Adrenal gland (tissue), 12 donors: Measurements from ENCODE around the gene REP15. TPM values are rescaled to one million over a fixed set of nuclear protein-coding genes. Genes with fewer than 3 reads are reported as not detected.

Experiments
- DNase-seq, 7 donors: peaks; one replicate each; pipeline ENCODE4 v3.0.0-alpha.2; 2019 to 2020
- H3K27ac ChIP-seq, 5 donors: fragments of 200-600 bp; sonication (generic) in 4 of 5; 1 replicate in 3 of 5; 2 replicates in 2 of 5; pipeline versions ENCODE4 v1.5.1 to v1.8.0; 2016 to 2020; ENCODE audit warnings: mild to moderate bottlenecking in 1 of 5
- H3K27me3 ChIP-seq: fragments of 200-600 bp; 2 replicates; pipeline ENCODE4 v1.8.0; 2021
- H3K36me3 ChIP-seq, 2 donors: fragments of 200-600 bp; replicated peaks in 1 of 2; 1 replicate in 1 of 2; 2 replicates in 1 of 2; pipeline versions ENCODE4 v1.5.1 to v1.8.0; 2018 to 2022
- H3K4me1 ChIP-seq, 2 donors: fragments of 200-600 bp; replicated peaks in 1 of 2; 1 replicate in 1 of 2; 2 replicates in 1 of 2; pipeline versions ENCODE4 v1.5.1 to v1.8.0; 2018 to 2021
- H3K4me3 ChIP-seq, 4 donors: fragments of 200-600 bp; sonication (generic) in 3 of 4; one replicate each; pipeline ENCODE4 v1.5.1; 2016 to 2018
- H3K9me3 ChIP-seq, 3 donors: fragments of 200-600 bp; sonication (generic) in 1 of 3; replicated peaks in 1 of 3; 1 replicate in 2 of 3; 2 replicates in 1 of 3; pipeline versions ENCODE4 v1.5.1 to v1.8.0; 2016 to 2021
- POLR2A ChIP-seq, 2 donors: fragments of 450-650 bp; IDR thresholded peaks; one replicate each; pipeline ENCODE4 v1.6.1; 2017; ENCODE audit warnings: antibody characterized with exemption in 2 of 2, mild to moderate bottlenecking in 2 of 2, moderate library complexity in 1 of 2
- WGBS, 4 donors: extraction: QIAGEN DNeasy Blood & Tissue Kit in 2 of 4; methylation state at CpG; one replicate each; pipeline versions ENCODE4 v1.1.5 to v1.1.7; 2013 to 2017; 5-methylcytosine and 5-hydroxymethylcytosine counted together
- intact Hi-C, 2 donors: fragments of 100-400 bp; cut with DNase I; formaldehyde crosslinking; loops; one replicate each; pipeline versions ENCODE4 v1.14.1 to v1.15.0; 2022 to 2023
- polyA plus RNA-seq, 3 donors: library from polyadenylated mRNA; stranded (reverse); fragments of 200-250 nt in 2 of 3; fragments of 350-450 nt in 1 of 3; fragmentation: Illumina TruSeq in 1 of 3; extraction: RNeasy Lipid Tissue Mini Kit (QIAGEN cat#74804) in 1 of 3; gene quantifications; one replicate each; pipeline ENCODE4 v1.2.3, GENCODE V29; 2013 to 2014
- total RNA-seq, 9 donors: library from RNA; depleted of rRNA in 4 of 9; stranded (reverse); fragments of >200 nt in 4 of 9; fragments of 120-200 nt in 1 of 9; fragmentation: NEBNext Ultra II Directional in 1 of 9; extraction: Animal tissue kit (Norgen Biotek cat#: 25700) in 1 of 9; gene quantifications; one replicate each; pipeline versions ENCODE4 v1.1.0 to v1.2.4, GENCODE V29; 2013 to 2023
- TF ChIP-seq, protein P1 (sequence below), 6 experiments: fragments of 450-650 bp in 4 of 6; fragments of 200-600 bp in 2 of 6; sonication (generic) in 1 of 6; IDR thresholded peaks; 1 replicate in 5 of 6; 2 replicates in 1 of 6; pipeline versions ENCODE4 v1.5.1 to v1.8.0; 2016 to 2021; ENCODE audit warnings: antibody characterized with exemption in 6 of 6, mild to moderate bottlenecking in 2 of 6, moderate library complexity in 1 of 6
- donor health status: healthy with polysubstance abuse.
- donor health status: Bipolar disorder and iron deficiency.
- donor health status: DM: yes; HTN: yes; CAD: no.
- donor health status: DM: no; HTN: no; CAD: no.
- donor health status: DM: no; HTN: no; CAD: no.
- donor health status: DM: yes; HTN: yes; CAD: no.

REP15 gene
- total and polyA plus RNA-seq, 12 donors = 0.91 to 5.2 (median 1.8) TPM; not detected in 2

- DNase-seq = no peak
- WGBS, 4 donors = 81 to 93% (median 88%) methylated on average over 2 of the region's 2 CpGs
- H3K27ac ChIP-seq = no peak overlapping the region
- H3K9me3 ChIP-seq = no peaks in the 10 kb centered on the region
- no peak for TF ChIP-seq POLR2A (IDR thresholded peaks at IDR 0.05)
- TF ChIP-seq, protein P1, sequence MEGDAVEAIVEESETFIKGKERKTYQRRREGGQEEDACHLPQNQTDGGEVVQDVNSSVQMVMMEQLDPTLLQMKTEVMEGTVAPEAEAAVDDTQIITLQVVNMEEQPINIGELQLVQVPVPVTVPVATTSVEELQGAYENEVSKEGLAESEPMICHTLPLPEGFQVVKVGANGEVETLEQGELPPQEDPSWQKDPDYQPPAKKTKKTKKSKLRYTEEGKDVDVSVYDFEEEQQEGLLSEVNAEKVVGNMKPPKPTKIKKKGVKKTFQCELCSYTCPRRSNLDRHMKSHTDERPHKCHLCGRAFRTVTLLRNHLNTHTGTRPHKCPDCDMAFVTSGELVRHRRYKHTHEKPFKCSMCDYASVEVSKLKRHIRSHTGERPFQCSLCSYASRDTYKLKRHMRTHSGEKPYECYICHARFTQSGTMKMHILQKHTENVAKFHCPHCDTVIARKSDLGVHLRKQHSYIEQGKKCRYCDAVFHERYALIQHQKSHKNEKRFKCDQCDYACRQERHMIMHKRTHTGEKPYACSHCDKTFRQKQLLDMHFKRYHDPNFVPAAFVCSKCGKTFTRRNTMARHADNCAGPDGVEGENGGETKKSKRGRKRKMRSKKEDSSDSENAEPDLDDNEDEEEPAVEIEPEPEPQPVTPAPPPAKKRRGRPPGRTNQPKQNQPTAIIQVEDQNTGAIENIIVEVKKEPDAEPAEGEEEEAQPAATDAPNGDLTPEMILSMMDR (IDR thresholded peaks at IDR 0.05) = no peak
- intact Hi-C loops = no loop called here
- peaks cover 0 to 70% of the 10 kb centered on the region in 2 donors for H3K36me3 ChIP-seq
- no peaks in the 10 kb centered on the region for H3K27me3 ChIP-seq
- H3K4me3 ChIP-seq = no peak overlapping the region
- no peaks in the 10 kb centered on the region for H3K4me1 ChIP-seq
These were observed 13.7 kb upstream of the REP15 start for GRCh38 chr12:27682534-27682933.

- Histone ChIP-seq H3K9me3 (no peaks in the 10 kb centered on the region), H3K27ac (no peak overlapping the region), H3K4me1 (no peaks in the 10 kb centered on the region), H3K4me3 (no peak overlapping the region), H3K36me3 (peaks cover 0 to 78% of the 10 kb centered on the region in 2 donors), H3K27me3 (no peaks in the 10 kb centered on the region)
- intact Hi-C loops = no loop called here
- no peak for TF ChIP-seq POLR2A (IDR thresholded peaks at IDR 0.05)
- 87 to 93% (median 91%) methylated on average over 2 of the region's 2 CpGs for WGBS, 4 donors
- DNase-seq = no peak
These were observed 11.0 kb upstream of the REP15 start for GRCh38 chr12:27685274-27685673.

DNA sequence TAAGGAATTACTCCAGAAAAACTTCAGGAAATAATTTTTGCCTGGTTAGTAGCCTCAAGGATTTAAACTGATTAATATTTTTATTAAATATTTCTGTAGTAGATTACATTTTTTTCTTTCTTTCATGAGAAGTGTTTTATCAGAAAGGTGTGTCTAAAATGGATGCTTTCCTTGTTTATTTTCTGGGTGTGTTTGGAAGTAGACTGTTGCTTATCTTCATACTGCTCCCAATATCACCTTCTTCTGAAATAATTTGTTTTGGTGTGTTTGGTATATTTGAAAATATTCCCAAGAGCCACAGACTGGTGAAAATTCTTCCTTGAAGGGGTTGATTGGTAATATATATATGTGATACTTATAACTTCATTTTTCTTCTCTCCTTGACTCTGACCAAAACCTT, 10.1 kb upstream of the REP15 start:
- no peak for DNase-seq
- Histone ChIP-seq H3K27ac (no peak overlapping the region), H3K9me3 (no peaks in the 10 kb centered on the region), H3K36me3 (peaks cover 0 to 78% of the 10 kb centered on the region in 2 donors), H3K27me3 (no peaks in the 10 kb centered on the region), H3K4me3 (no peak overlapping the region), H3K4me1 (no peaks in the 10 kb centered on the region)
- no peak for TF ChIP-seq POLR2A (IDR thresholded peaks at IDR 0.05)
- TF ChIP-seq, protein P1 (IDR thresholded peaks at IDR 0.05) = no peak
- intact Hi-C loops = no loop called here

GRCh38 chr12:27688671-27689070, 7.6 kb upstream of the REP15 start:
- H3K36me3 ChIP-seq = peaks cover 0 to 74% of the 10 kb centered on the region in 2 donors
- H3K4me3 ChIP-seq = no peak overlapping the region
- no peaks in the 10 kb centered on the region for H3K4me1 ChIP-seq
- no peak for TF ChIP-seq POLR2A (IDR thresholded peaks at IDR 0.05)
- TF ChIP-seq, protein P1 (IDR thresholded peaks at IDR 0.05) = no peak
- H3K9me3 ChIP-seq = no peaks in the 10 kb centered on the region
- intact Hi-C loops = no loop called here
- no peaks in the 10 kb centered on the region for H3K27me3 ChIP-seq
- WGBS, 4 donors = 85 to 96% (median 94%) methylated on average over 3 of the region's 3 CpGs
- no peak overlapping the region for H3K27ac ChIP-seq
- DNase-seq = no peak

DNA sequence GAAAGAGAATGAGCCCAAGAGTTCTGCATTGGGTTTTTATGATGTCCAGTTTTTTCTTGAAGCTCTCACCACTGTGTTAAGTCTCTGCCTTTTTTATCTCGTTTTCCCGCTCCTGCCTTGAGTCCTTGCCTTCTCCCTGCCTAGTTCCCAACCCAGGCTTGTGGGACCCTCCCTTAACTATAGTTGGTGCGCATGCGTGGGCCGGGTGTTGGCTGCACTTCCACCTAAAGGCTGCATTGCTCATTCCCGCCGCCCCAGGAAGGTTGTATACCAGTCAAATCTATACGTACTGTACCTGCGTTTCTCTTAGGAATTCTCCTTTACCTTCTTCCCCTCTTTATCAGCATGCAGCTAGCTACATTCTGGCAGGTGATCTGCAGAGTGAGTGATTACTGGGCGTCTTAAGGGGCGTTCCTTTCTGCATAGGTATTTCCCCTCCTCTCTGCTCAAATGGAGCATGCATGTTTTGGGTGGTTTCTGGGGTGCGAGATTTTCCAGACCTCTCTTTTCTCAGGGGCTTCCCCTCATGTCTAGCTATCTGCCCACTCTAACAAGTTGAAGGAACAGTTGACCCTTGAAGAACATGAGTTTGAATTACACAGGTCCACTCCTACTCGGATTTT, 6.6 kb upstream of the REP15 start:
- intact Hi-C loops = no loop called here
- DNase-seq = no peak
- TF ChIP-seq, protein P1 (IDR thresholded peaks at IDR 0.05) = no peak
- no peak for TF ChIP-seq POLR2A (IDR thresholded peaks at IDR 0.05)
- Histone ChIP-seq H3K4me1 (no peaks in the 10 kb centered on the region), H3K27ac (no peak overlapping the region), H3K36me3 (peaks cover 0 to 70% of the 10 kb centered on the region in 2 donors), H3K4me3 (no peak overlapping the region), H3K9me3 (no peaks in the 10 kb centered on the region), H3K27me3 (no peaks in the 10 kb centered on the region)
- 92 to 97% (median 94%) methylated on average over 13 of the region's 13 CpGs for WGBS, 4 donors
